Kidney (tissue), 14 donors: ENCODE data around the gene PLEKHM3. TPM values are rescaled to one million over a fixed set of nuclear protein-coding genes. Genes with fewer than 3 reads are reported as not detected.

ENCODE experiments used
- DNase-seq, 5 donors: peaks; one replicate each; pipeline ENCODE4 v3.0.0-alpha.2; 2013 to 2020
- FAIRE-seq: peaks from 2 replicates; lab custom pipeline; 2012; peaks lifted over from hg19 to GRCh38; lab: Jason Lieb, UNC
- H3K27ac ChIP-seq, 2 donors: one replicate each; pipeline ENCODE4 v1.7.0; 2013; ENCODE audit warnings: low read depth in 2 of 2, low read length in 2 of 2, inconsistent platforms in 1 of 2
- H3K27me3 ChIP-seq: one replicate; pipeline ENCODE4 v1.7.1; 2013; ENCODE audit warnings: low read length, inconsistent platforms; ENCODE audit not compliant: control insufficient read depth, insufficient read depth
- H3K36me3 ChIP-seq, 3 donors: one replicate each; pipeline versions ENCODE4 v1.7.0 to v1.7.1; 2013; ENCODE audit warnings: low read length in 3 of 3, control low read depth in 1 of 3, inconsistent platforms in 1 of 3; ENCODE audit not compliant: insufficient read depth in 3 of 3, control insufficient read depth in 2 of 3
- H3K4me1 ChIP-seq, 3 donors: one replicate each; pipeline versions ENCODE4 v1.7.0 to v1.7.1; 2013; ENCODE audit warnings: low read length in 3 of 3, inconsistent platforms in 1 of 3, low read depth in 1 of 3; ENCODE audit not compliant: control insufficient read depth in 2 of 3, insufficient read depth in 2 of 3
- H3K4me3 ChIP-seq, 3 donors: one replicate each; pipeline versions ENCODE4 v1.7.0 to v1.8.1; 2013; ENCODE audit warnings: low read length in 3 of 3, control low read depth in 1 of 3, inconsistent platforms in 1 of 3
- H3K9ac ChIP-seq, 3 donors: one replicate each; pipeline versions ENCODE4 v1.7.0 to v1.7.1; 2013; ENCODE audit warnings: low read length in 3 of 3, control low read depth in 1 of 3, inconsistent platforms in 1 of 3
- H3K9me3 ChIP-seq, 3 donors: one replicate each; pipeline versions ENCODE4 v1.7.0 to v1.7.1; 2013; ENCODE audit warnings: low read length in 3 of 3, control low read depth in 1 of 3, inconsistent platforms in 1 of 3; ENCODE audit not compliant: control insufficient read depth in 2 of 3, insufficient read depth in 1 of 3
- CTCF ChIP-seq: IDR thresholded peaks from 3 replicates; pipeline ENCODE4 v1.5.1; 2012; ENCODE audit warnings: mild to moderate bottlenecking, moderate library complexity, borderline replicate concordance; ENCODE audit not compliant: insufficient read depth; ENCODE audit errors: extremely low read depth
- intact Hi-C: fragments of 100-400 bp; cut with DNase I; formaldehyde crosslinking; loops from one replicate; pipeline ENCODE4 v1.11.1; 2022
- polyA plus RNA-seq: library from polyadenylated mRNA; stranded (reverse); fragments of 350-450 nt; fragmentation: Illumina TruSeq; extraction: RNeasy Lipid Tissue Mini Kit (QIAGEN cat#74804); gene quantifications from one replicate; pipeline ENCODE4 v1.2.3, GENCODE V29; 2014; ENCODE audit warnings: low read depth, low replicate concordance; ENCODE audit not compliant: insufficient read depth
- total RNA-seq: library from RNA; stranded (reverse); fragmentation: NEBNext Ultra II Directional; extraction: Animal tissue kit (Norgen Biotek cat#: 25700); gene quantifications from one replicate; pipeline ENCODE4 v1.2.1, GENCODE V29; 2021
- donor health status: control.
- donor health status: control.
- donor health status: control.
- donor health status: control.
- donor health status: control.
- donor health status: DM: yes; HTN: yes; CAD: no.
- donor health status: Normal renal cell carcinoma (clear cell type).

Gene PLEKHM3
- total and polyA plus RNA-seq, 2 donors from 2014 or later, result 4.2 to 13.5 TPM

GRCh38 chr2:208046686-208047085, 21.4 kb upstream of the PLEKHM3 start:
- Histone ChIP-seq H3K4me1 (no peaks in the 10 kb centered on the region), H3K9ac (no peak overlapping the region), H3K27ac (no peak overlapping the region), H3K36me3 (no peaks in the 10 kb centered on the region), H3K4me3 (no peak overlapping the region), H3K27me3 (no peaks in the 10 kb centered on the region), H3K9me3 (no peaks in the 10 kb centered on the region)
- no peak for DNase-seq
- intact Hi-C loops, result no loop called here
- no peak for FAIRE-seq
- TF ChIP-seq CTCF, result no peak

GRCh38 chr2:208042450-208042849, 17.1 kb upstream of the PLEKHM3 start:
- intact Hi-C loops, result no loop called here
- H3K9ac ChIP-seq, result no peak overlapping the region
- H3K27ac ChIP-seq, result no peak overlapping the region
- H3K4me1 ChIP-seq, result no peaks in the 10 kb centered on the region
- no peaks in the 10 kb centered on the region for H3K36me3 ChIP-seq
- FAIRE-seq, result no peak
- no peak for TF ChIP-seq CTCF
- H3K27me3 ChIP-seq, result no peaks in the 10 kb centered on the region
- DNase-seq, result no peak
- H3K4me3 ChIP-seq, result no peak overlapping the region
- H3K9me3 ChIP-seq, result no peaks in the 10 kb centered on the region

- FAIRE-seq (no peak), DNase-seq (no peak)
- TF ChIP-seq CTCF, result no peak
- Histone ChIP-seq H3K9ac (no peak overlapping the region), H3K27ac (no peak overlapping the region), H3K9me3 (no peaks in the 10 kb centered on the region), H3K27me3 (no peaks in the 10 kb centered on the region), H3K36me3 (no peaks in the 10 kb centered on the region), H3K4me1 (no peaks in the 10 kb centered on the region), H3K4me3 (no peak overlapping the region)
- intact Hi-C loops, result no loop called here
Measured at GRCh38 chr2:208042041-208042440, 16.7 kb upstream of the PLEKHM3 start.
